Measurements from ENCODE around the gene ZCCHC7.
"Not testable (repeated sequence)": the region's sequence is repeated elsewhere in the genome, so short reads cannot be mapped to it uniquely, and the experiment has no call there.

Gene ZCCHC7

GRCh38 chr9:37119907-37120842 is at the start of gene ZCCHC7:
Gene ZCCHC7, plus strand, starts transcription at chr9:37120574.
- DNase-seq = peak; percentile 79 to 87

- not testable (repeated sequence) for DNase-seq
Observed at GRCh38 chr9:37074790-37075189, 45.6 kb upstream of the ZCCHC7 start.

GRCh38 chr9:37079370-37080164 is 40.8 kb upstream of the ZCCHC7 start:
- peak; percentile 74 to 79 for DNase-seq

GRCh38 chr9:37080165-37080628 is 40.2 kb upstream of the ZCCHC7 start:
- DNase-seq = not testable (repeated sequence)

GRCh38 chr9:37081507-37081906 is 38.9 kb upstream of the ZCCHC7 start:
- DNase-seq = not testable (repeated sequence)

- no peak for DNase-seq
Observed at GRCh38 chr9:37082214-37082765, 38.1 kb upstream of the ZCCHC7 start.

- no peak for DNase-seq
Observed at GRCh38 chr9:37083654-37084053, 36.7 kb upstream of the ZCCHC7 start.

GRCh38 chr9:37085233-37085632 is 35.1 kb upstream of the ZCCHC7 start:
- DNase-seq = no peak

- not testable (repeated sequence) for DNase-seq
Observed at GRCh38 chr9:37092714-37093295, 27.6 kb upstream of the ZCCHC7 start.

- no peak for DNase-seq
Observed at GRCh38 chr9:37094751-37095150, 25.6 kb upstream of the ZCCHC7 start.

GRCh38 chr9:37096628-37097027 is 23.7 kb upstream of the ZCCHC7 start:
- no peak for DNase-seq

- no peak for DNase-seq
Observed at GRCh38 chr9:37097294-37097693, 23.1 kb upstream of the ZCCHC7 start.

GRCh38 chr9:37100327-37100726 is 20.0 kb upstream of the ZCCHC7 start:
- no peak for DNase-seq

- DNase-seq = no peak
Observed at GRCh38 chr9:37100741-37101140, 19.6 kb upstream of the ZCCHC7 start.

GRCh38 chr9:37102486-37102885 is 17.9 kb upstream of the ZCCHC7 start:
- no peak for DNase-seq

GRCh38 chr9:37104183-37104889 is 16.0 kb upstream of the ZCCHC7 start:
- no peak for DNase-seq

GRCh38 chr9:37105234-37105633 is 15.1 kb upstream of the ZCCHC7 start:
- DNase-seq = no peak

- DNase-seq = no peak
Observed at GRCh38 chr9:37107701-37108100, 12.7 kb upstream of the ZCCHC7 start.

GRCh38 chr9:37114442-37114841 is 5.9 kb upstream of the ZCCHC7 start:
- not testable (repeated sequence) for DNase-seq

- DNase-seq = no peak
Observed at GRCh38 chr9:37117956-37118355, 2.4 kb upstream of the ZCCHC7 start.

GRCh38 chr9:37119360-37119759 is 1.0 kb upstream of the ZCCHC7 start:
- DNase-seq = no peak

GRCh38 chr9:37120843-37121335 is 515 bp downstream of the ZCCHC7 start:
- not testable (repeated sequence) for DNase-seq

Data from NCI-H187 (cell line).